OCI-LY3 (cell line): ENCODE measurements around the gene ZNF112.

ENCODE experiments used
- H2AFZ ChIP-seq: fragments of 200-600, 300-600 bp; shearing (Covaris generic); 2 replicates; pipeline ENCODE4 v1.6.0; 2014; ENCODE audit warnings: antibody characterized with exemption, low read depth, low read length
- H3K27ac ChIP-seq: fragments of 200-600, 300-600 bp; sonication (generic); 2 replicates; pipeline ENCODE4 v1.5.1; 2014; ENCODE audit warnings: mild to moderate bottlenecking, low read length, moderate library complexity, mixed read lengths
- H3K27me3 ChIP-seq: fragments of 200-600, 300-600 bp; sonication (generic); 2 replicates; pipeline ENCODE4 v1.6.1; 2014; ENCODE audit warnings: low read depth, low read length, mixed read lengths
- H3K36me3 ChIP-seq: fragments of 200-600, 300-600 bp; sonication (generic); replicated peaks from 2 replicates; pipeline ENCODE3; 2014; ENCODE audit warnings: low read depth, low read length, mixed read lengths
- H3K4me1 ChIP-seq: fragments of 300-600, 200-600 bp; sonication (generic); 2 replicates; pipeline ENCODE4 v1.6.1; 2014; ENCODE audit warnings: low read length, mixed read lengths
- H3K4me2 ChIP-seq: fragments of 200-600, 300-600 bp; sonication (generic); 2 replicates; pipeline ENCODE4 v1.6.1; 2014; ENCODE audit warnings: low read length, mixed read lengths
- H3K4me3 ChIP-seq: fragments of 300-600, 200-600 bp; sonication (generic); 2 replicates; pipeline ENCODE4 v1.5.1; 2014; ENCODE audit warnings: antibody characterized with exemption, mild to moderate bottlenecking, low read length, moderate library complexity
- H3K79me2 ChIP-seq: fragments of 300-600, 200-600 bp; shearing (Covaris generic); 2 replicates; pipeline ENCODE4 v1.6.1; 2014; ENCODE audit warnings: mild to moderate bottlenecking, low read length, mixed read lengths
- H3K9ac ChIP-seq: fragments of 300-600, 200-600 bp; shearing (Covaris generic); 2 replicates; pipeline ENCODE4 v1.6.0; 2014; ENCODE audit warnings: mild to moderate bottlenecking, low read length, moderate library complexity
- H3K9me3 ChIP-seq: fragments of 200-600, 300-600 bp; shearing (Covaris generic); 2 replicates; pipeline ENCODE4 v1.6.1; 2014; ENCODE audit warnings: low read length, mixed read lengths; ENCODE audit not compliant: insufficient read depth
- H4K20me1 ChIP-seq: fragments of 200-600, 300-600 bp; sonication (generic); 2 replicates; pipeline ENCODE4 v1.6.1; 2016; ENCODE audit warnings: low read length, mixed read lengths; ENCODE audit not compliant: insufficient read depth
- CTCF ChIP-seq: fragments of 200-600, 300-600 bp; sonication (generic); IDR thresholded peaks from 2 replicates; pipeline ENCODE4 v1.5.1; 2014; ENCODE audit warnings: antibody characterized with exemption, low read length, low read depth
- EZH2phosphoT487 ChIP-seq: fragments of 200-600 bp; shearing (Covaris generic); IDR thresholded peaks from 2 replicates; pipeline ENCODE4 v1.6.1; 2018; ENCODE audit warnings: antibody characterized with exemption, mixed run types, low read depth

ZNF112 gene

GRCh38 chr19:44313231-44313630 lies 43.2 kb downstream of the ZNF112 start:
- Histone ChIP-seq H3K4me3 (no peak overlapping the region), H3K4me2 (no peak overlapping the region), H3K9ac (no peak overlapping the region), H3K4me1 (no peaks in the 10 kb centered on the region), H3K36me3 (no peaks in the 10 kb centered on the region), H2AFZ (no peak overlapping the region), H3K27me3 (no peaks in the 10 kb centered on the region), H4K20me1 (no peaks in the 10 kb centered on the region), H3K9me3 (peaks cover 6% of the 10 kb centered on the region; the same call in 1 of the 2 replicates), H3K79me2 (no peaks in the 10 kb centered on the region), H3K27ac (no peak overlapping the region)
- TF ChIP-seq CTCF (no peak), EZH2phosphoT487 (no peak)

- Histone ChIP-seq H3K27ac (no peak overlapping the region), H3K4me1 (no peaks in the 10 kb centered on the region), H3K9me3 (no peaks in the 10 kb centered on the region), H2AFZ (no peak overlapping the region), H4K20me1 (no peaks in the 10 kb centered on the region), H3K4me2 (no peak overlapping the region), H3K79me2 (no peaks in the 10 kb centered on the region), H3K27me3 (no peaks in the 10 kb centered on the region), H3K9ac (no peak overlapping the region), H3K36me3 (no peaks in the 10 kb centered on the region), H3K4me3 (no peak overlapping the region)
- TF ChIP-seq CTCF (no peak), EZH2phosphoT487 (no peak)
These were observed 48.5 kb downstream of the ZNF112 start for GRCh38 chr19:44308011-44308410.

GRCh38 chr19:44306283-44306682 lies 50.2 kb downstream of the ZNF112 start:
- Histone ChIP-seq H2AFZ (no peak overlapping the region), H3K27me3 (no peaks in the 10 kb centered on the region), H3K79me2 (no peaks in the 10 kb centered on the region), H4K20me1 (no peaks in the 10 kb centered on the region), H3K4me3 (no peak overlapping the region), H3K27ac (no peak overlapping the region), H3K36me3 (no peaks in the 10 kb centered on the region), H3K9ac (no peak overlapping the region), H3K4me2 (no peak overlapping the region), H3K4me1 (no peaks in the 10 kb centered on the region), H3K9me3 (no peaks in the 10 kb centered on the region)
- TF ChIP-seq CTCF, result no peak
- TF ChIP-seq EZH2phosphoT487, result no peak

- Histone ChIP-seq H3K9me3 (no peaks in the 10 kb centered on the region), H3K4me2 (no peak overlapping the region), H3K36me3 (no peaks in the 10 kb centered on the region), H3K4me3 (no peak overlapping the region), H3K27me3 (no peaks in the 10 kb centered on the region), H4K20me1 (no peaks in the 10 kb centered on the region), H3K79me2 (no peaks in the 10 kb centered on the region), H2AFZ (no peak overlapping the region), H3K27ac (no peak overlapping the region), H3K4me1 (no peaks in the 10 kb centered on the region), H3K9ac (no peak overlapping the region)
- TF ChIP-seq CTCF (no peak), EZH2phosphoT487 (no peak)
These were observed 51.0 kb downstream of the ZNF112 start for GRCh38 chr19:44305457-44305856.
